Measurements from ENCODE around the gene CNOT6L.
"Not testable (repeated sequence)": the region's sequence is repeated elsewhere in the genome, so short reads cannot be mapped to it uniquely, and the experiment has no call there.

Gene CNOT6L

GRCh38 chr4:77734928-77735327, 84.2 kb downstream of the CNOT6L start:
- H3K9me3 ChIP-seq (ENCODE audit: severe bottlenecking), result no peaks in the 10 kb centered on the region
- H3K27ac ChIP-seq, result no peak overlapping the region
- peaks cover 7% of the 10 kb centered on the region for H3K36me3 ChIP-seq
- H3K4me3 ChIP-seq (ENCODE audit: low read depth, low read length), result no peak overlapping the region
- no peak for DNase-seq
- no peaks in the 10 kb centered on the region for H3K27me3 ChIP-seq (ENCODE audit: insufficient read depth, low read depth, severe bottlenecking)
- TF ChIP-seq, protein P1, sequence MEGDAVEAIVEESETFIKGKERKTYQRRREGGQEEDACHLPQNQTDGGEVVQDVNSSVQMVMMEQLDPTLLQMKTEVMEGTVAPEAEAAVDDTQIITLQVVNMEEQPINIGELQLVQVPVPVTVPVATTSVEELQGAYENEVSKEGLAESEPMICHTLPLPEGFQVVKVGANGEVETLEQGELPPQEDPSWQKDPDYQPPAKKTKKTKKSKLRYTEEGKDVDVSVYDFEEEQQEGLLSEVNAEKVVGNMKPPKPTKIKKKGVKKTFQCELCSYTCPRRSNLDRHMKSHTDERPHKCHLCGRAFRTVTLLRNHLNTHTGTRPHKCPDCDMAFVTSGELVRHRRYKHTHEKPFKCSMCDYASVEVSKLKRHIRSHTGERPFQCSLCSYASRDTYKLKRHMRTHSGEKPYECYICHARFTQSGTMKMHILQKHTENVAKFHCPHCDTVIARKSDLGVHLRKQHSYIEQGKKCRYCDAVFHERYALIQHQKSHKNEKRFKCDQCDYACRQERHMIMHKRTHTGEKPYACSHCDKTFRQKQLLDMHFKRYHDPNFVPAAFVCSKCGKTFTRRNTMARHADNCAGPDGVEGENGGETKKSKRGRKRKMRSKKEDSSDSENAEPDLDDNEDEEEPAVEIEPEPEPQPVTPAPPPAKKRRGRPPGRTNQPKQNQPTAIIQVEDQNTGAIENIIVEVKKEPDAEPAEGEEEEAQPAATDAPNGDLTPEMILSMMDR (IDR thresholded peaks at IDR 0.05; ENCODE audit: low read depth, low read length), result no peak

DNA sequence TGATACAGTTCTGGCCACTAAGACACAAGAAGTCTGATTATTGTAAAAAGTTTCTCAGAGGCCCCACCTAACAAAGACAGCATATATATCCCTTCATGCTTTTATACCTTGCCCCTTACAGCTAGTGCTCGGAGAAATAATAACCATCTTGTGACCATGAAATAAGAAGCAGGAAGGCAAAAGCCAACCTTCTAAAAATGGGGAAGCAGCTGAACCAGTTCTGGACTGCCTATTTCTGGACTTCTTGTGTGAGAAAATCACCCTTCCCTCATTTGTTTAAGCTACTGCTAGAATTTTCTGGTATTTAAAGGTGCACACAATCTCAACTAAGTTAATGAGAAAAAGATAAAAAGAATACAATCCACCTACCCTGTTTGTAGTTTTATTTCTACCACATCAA, 87.5 kb downstream of the CNOT6L start:
- no peaks in the 10 kb centered on the region for H3K9me3 ChIP-seq (ENCODE audit: severe bottlenecking)
- no peak overlapping the region for H3K27ac ChIP-seq
- no peak for DNase-seq
- H3K4me3 ChIP-seq (ENCODE audit: low read depth, low read length), result no peak overlapping the region
- H3K27me3 ChIP-seq (ENCODE audit: insufficient read depth, low read depth, severe bottlenecking), result no peaks in the 10 kb centered on the region
- peaks cover 12% of the 10 kb centered on the region for H3K36me3 ChIP-seq
- TF ChIP-seq, protein P1 (IDR thresholded peaks at IDR 0.05; ENCODE audit: low read depth, low read length), result no peak

DNA sequence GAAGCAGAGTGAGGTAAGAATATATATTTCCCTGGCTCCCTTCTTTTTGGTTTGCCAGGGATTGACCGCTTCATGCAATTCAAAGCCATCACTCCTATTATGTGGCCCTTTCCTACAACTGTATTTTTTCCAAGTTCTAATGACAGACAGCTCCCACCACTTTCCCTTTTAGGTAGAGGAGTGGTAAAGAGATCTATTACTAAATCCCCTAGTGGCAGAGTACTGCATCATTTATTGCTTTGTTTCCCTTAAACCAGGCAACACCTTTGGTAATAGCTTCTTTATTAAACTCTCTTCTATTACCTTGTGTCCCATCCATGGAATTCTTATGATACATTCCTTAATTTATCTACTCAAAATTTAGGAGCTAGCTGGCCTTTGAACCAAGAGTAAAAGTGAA, 90.7 kb downstream of the CNOT6L start:
- TF ChIP-seq, protein P1 (IDR thresholded peaks at IDR 0.05; ENCODE audit: low read depth, low read length), result no peak

GRCh38 chr4:77721073-77721472, 98.1 kb downstream of the CNOT6L start:
- no peaks in the 10 kb centered on the region for H3K9me3 ChIP-seq (ENCODE audit: severe bottlenecking)
- peaks cover 5% of the 10 kb centered on the region; the same call in 1 of the 2 replicates for H3K36me3 ChIP-seq
- H3K4me3 ChIP-seq (ENCODE audit: low read depth, low read length), result no peak overlapping the region
- TF ChIP-seq, protein P1 (IDR thresholded peaks at IDR 0.05; ENCODE audit: low read depth, low read length), result no peak
- no peak for DNase-seq
- no peaks in the 10 kb centered on the region for H3K27me3 ChIP-seq (ENCODE audit: insufficient read depth, low read depth, severe bottlenecking)
- no peak overlapping the region for H3K27ac ChIP-seq

More for the DNA sequence above, 90.7 kb downstream of the CNOT6L start:
- no peak overlapping the region for H3K27ac ChIP-seq
- H3K4me3 ChIP-seq (ENCODE audit: low read depth, low read length), result no peak overlapping the region
- H3K36me3 ChIP-seq, result peaks cover 21% of the 10 kb centered on the region
- no peaks in the 10 kb centered on the region for H3K27me3 ChIP-seq (ENCODE audit: insufficient read depth, low read depth, severe bottlenecking)
- no peaks in the 10 kb centered on the region for H3K9me3 ChIP-seq (ENCODE audit: severe bottlenecking)
- no peak for DNase-seq

DNA sequence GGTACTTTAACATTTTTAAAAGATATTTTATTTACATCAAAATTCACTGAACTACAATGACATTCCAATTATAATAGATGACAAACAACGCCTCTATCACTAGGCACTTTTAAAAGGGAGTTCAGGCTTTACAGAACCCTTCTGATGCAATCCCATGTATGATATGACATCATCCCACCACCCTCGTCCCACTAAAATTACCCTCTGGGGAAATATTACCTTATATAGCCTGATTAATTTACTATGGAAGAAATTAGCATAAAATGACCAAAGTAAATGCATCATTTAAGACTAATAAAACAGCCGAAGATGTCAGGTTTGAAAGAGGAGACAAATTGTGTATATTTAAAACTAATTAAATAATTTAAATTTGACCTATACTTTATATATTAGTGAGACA, 100.7 kb downstream of the CNOT6L start:
- DNase-seq; H3K27me3 ChIP-seq (ENCODE audit: insufficient read depth, low read depth, severe bottlenecking): not testable (repeated sequence)

DNA sequence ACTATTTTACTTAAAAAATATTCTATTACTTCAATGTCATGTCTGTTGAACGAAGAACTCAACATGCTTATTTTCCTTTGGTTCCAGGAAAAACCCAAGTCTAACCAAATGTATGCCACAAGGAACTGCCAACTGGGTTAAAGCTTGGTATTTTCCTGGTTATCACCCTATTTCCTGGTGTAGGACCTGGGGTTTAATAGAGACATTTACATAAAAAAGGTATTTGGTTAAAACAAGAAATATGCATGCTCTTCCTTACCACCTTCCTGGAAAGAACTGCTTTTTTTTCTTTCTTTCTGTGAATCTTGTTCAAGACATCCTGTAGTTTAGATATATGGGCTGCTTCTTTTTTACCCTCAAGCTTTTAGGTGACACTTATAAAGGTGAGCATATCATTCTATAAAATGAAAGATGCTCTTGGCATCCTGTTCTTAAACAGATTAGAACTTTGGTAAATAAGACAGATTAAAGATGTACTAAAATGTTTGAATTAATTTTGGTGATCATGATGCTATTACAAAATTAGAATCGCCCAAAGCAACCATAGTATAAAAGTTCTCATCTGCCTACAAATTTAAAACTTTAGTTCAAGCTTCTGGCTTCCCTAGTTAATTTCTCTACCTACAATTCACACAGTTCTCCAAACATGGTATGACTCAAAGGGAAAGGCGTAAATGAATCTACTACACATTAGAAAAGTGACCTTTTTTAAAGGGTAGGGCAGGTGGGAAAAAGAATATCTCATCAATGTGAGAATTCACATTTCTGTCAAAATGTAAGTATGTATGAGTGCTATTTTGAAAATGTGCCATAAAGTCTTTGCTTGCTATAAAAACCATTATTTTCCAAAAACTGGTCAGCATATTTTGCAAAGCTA, 103.5 kb downstream of the CNOT6L start:
- Histone ChIP-seq H3K36me3 (no peaks in the 10 kb centered on the region), H3K4me3 (ENCODE audit: low read depth, low read length) (no peak overlapping the region), H3K27ac (no peak overlapping the region), H3K9me3 (ENCODE audit: severe bottlenecking) (no peaks in the 10 kb centered on the region), H3K27me3 (ENCODE audit: insufficient read depth, low read depth, severe bottlenecking) (no peaks in the 10 kb centered on the region)
- TF ChIP-seq, protein P1 (IDR thresholded peaks at IDR 0.05; ENCODE audit: low read depth, low read length), result no peak
- no peak for DNase-seq

More for the DNA sequence above, 100.7 kb downstream of the CNOT6L start:
- H3K36me3 ChIP-seq; H3K27ac ChIP-seq; H3K9me3 ChIP-seq (ENCODE audit: severe bottlenecking); H3K4me3 ChIP-seq (ENCODE audit: low read depth, low read length): not testable (repeated sequence)
